Stimulated activated naive CD4-positive, alpha-beta T cell (primary cell): ENCODE data around the gene CDC37L1.
A peak's percentile ranks its signal among the peaks of the same experiment; 100 is the strongest.

Experiments
- DNase-seq, 6 experiments: peaks; one replicate each; lab custom pipeline; 2025; lab: John Stamatoyannopoulos, UW

CDC37L1 gene

GRCh38 chr9:4714266-4715016 lies 35.1 kb downstream of the CDC37L1 start:
- DNase-seq: no peak

GRCh38 chr9:4716163-4716562 lies 36.8 kb downstream of the CDC37L1 start:
- no peak for DNase-seq

- DNase-seq: no peak
Measured at GRCh38 chr9:4717815-4718214, 38.4 kb downstream of the CDC37L1 start.

- no peak for DNase-seq
Measured at GRCh38 chr9:4718911-4719310, 39.5 kb downstream of the CDC37L1 start.

GRCh38 chr9:4721736-4722135 lies 42.4 kb downstream of the CDC37L1 start:
- no peak for DNase-seq

GRCh38 chr9:4725706-4726442 lies 46.5 kb downstream of the CDC37L1 start:
- no peak for DNase-seq

GRCh38 chr9:4727593-4727992 lies 48.2 kb downstream of the CDC37L1 start:
- no peak for DNase-seq

- DNase-seq: no peak
Measured at GRCh38 chr9:4732890-4733289, 53.5 kb downstream of the CDC37L1 start.

GRCh38 chr9:4734150-4734549 lies 54.8 kb downstream of the CDC37L1 start:
- no peak for DNase-seq

GRCh38 chr9:4738866-4739586 lies 59.7 kb downstream of the CDC37L1 start:
- DNase-seq: no peak

- peak in 1 of 6 experiments; percentile 24 for DNase-seq
Measured at GRCh38 chr9:4739587-4740387, 60.4 kb downstream of the CDC37L1 start.

GRCh38 chr9:4740388-4740637 lies 60.9 kb downstream of the CDC37L1 start:
- DNase-seq: no peak

GRCh38 chr9:4740638-4741364 lies 61.4 kb downstream of the CDC37L1 start, which contains the start of gene AK3:
TSS of gene AK3 (minus strand) at chr9:4741202. CDS start at chr9:4741087, 115 bp downstream.
- DNase-seq: peak; percentile 71 to 82 (median 78)

- DNase-seq: peak in 4 of 6 experiments; percentile 19 to 51 (median 28)
Measured at GRCh38 chr9:4741365-4742089, 62.2 kb downstream of the CDC37L1 start.

GRCh38 chr9:4742246-4742645 lies 62.9 kb downstream of the CDC37L1 start:
- DNase-seq: no peak

- no peak for DNase-seq
Measured at GRCh38 chr9:4743131-4743875, 63.9 kb downstream of the CDC37L1 start.

GRCh38 chr9:4746278-4747030 lies 67.1 kb downstream of the CDC37L1 start:
- no peak for DNase-seq

- DNase-seq: no peak
Measured at GRCh38 chr9:4748612-4749011, 69.2 kb downstream of the CDC37L1 start.

GRCh38 chr9:4750023-4750673 lies 70.8 kb downstream of the CDC37L1 start:
- peak in 2 of 6 experiments; percentile 28 to 36 for DNase-seq
